VCaP (cell line): ENCODE results near the gene FOCAD.

Source experiments
- H3K27ac ChIP-seq: fragments of 450-650 bp; 2 replicates; pipeline ENCODE4 v1.5.1; 2017
- TF ChIP-seq, protein P1 (sequence below): fragments of 450-650 bp; conservative IDR thresholded peaks from 2 replicates; pipeline ENCODE4 v1.5.1; 2017; ENCODE audit warnings: mild to moderate bottlenecking, moderate library complexity

The FOCAD gene

GRCh38 chr9:20698782-20699181 is 14.7 kb downstream of the FOCAD start:
- H3K27ac ChIP-seq = peak overlapping the region; percentile 33
- TF ChIP-seq, protein P1, sequence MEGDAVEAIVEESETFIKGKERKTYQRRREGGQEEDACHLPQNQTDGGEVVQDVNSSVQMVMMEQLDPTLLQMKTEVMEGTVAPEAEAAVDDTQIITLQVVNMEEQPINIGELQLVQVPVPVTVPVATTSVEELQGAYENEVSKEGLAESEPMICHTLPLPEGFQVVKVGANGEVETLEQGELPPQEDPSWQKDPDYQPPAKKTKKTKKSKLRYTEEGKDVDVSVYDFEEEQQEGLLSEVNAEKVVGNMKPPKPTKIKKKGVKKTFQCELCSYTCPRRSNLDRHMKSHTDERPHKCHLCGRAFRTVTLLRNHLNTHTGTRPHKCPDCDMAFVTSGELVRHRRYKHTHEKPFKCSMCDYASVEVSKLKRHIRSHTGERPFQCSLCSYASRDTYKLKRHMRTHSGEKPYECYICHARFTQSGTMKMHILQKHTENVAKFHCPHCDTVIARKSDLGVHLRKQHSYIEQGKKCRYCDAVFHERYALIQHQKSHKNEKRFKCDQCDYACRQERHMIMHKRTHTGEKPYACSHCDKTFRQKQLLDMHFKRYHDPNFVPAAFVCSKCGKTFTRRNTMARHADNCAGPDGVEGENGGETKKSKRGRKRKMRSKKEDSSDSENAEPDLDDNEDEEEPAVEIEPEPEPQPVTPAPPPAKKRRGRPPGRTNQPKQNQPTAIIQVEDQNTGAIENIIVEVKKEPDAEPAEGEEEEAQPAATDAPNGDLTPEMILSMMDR = no peak

DNA sequence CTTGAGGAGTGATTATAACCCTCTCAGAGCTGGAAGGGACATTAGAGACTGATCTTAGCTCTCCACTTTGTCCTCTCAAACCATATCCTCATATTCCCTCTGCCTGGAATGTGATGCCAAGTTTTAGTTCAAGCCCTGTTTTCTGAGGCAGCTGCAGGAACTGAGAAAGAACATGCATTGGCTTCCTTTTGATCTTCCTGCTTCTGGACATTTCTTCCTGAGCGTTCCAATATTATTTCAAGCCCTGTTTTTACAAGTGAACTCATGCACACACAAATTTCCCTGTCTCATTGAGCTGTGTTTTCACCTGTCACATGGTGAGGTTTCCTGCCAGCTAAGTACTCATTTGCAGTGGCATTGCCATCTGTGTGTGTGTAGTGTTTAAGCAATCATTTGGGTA is 17.0 kb downstream of the FOCAD start:
- H3K27ac ChIP-seq = peak overlapping the region; percentile 81
- TF ChIP-seq, protein P1 = no peak

DNA sequence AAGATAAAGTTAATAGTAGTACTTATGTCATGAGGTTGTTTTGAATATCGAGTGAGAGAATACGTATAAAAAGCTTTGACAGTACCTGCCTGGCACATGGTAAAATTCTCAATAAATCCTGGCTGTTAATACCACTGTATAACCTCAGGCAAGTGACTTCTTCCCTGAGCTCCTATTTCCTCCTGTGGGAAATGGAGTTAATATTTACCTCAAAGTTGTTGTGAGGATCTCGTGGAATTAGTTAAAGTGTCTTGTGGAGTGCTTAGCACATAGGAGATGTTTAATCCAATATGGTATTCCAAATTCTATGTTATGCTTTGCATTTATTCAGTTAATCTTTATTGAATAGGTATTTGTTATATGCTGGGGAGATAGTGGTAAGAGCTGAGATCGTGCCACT is 18.5 kb downstream of the FOCAD start:
- TF ChIP-seq, protein P1 = no peak
- peak overlapping the region; percentile 81 for H3K27ac ChIP-seq

- TF ChIP-seq, protein P1 = no peak
- H3K27ac ChIP-seq = peak overlapping the region; percentile 81
Observed at GRCh38 chr9:20703146-20703545, 19.1 kb downstream of the FOCAD start.

DNA sequence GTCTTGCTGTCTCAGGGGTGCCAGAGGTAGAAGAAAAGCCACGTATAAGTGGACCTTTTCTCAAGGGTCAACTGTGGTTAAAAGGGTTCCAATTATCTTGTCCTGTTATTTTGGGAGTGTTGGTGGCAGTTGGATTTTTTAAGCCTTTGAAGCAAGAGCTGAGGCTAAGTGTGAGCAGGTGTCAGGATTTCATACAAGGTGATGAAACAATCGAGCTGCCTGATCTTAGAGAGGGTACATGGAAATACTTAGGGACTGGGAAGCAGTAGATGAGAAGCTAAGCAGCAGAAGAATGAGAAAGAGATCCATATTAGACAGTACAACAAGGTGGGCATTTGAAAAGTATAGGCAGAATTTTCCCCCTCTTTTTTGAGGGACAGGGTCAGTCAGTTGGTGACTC is 23.6 kb downstream of the FOCAD start:
- H3K27ac ChIP-seq = no peak overlapping the region
- TF ChIP-seq, protein P1 = no peak

DNA sequence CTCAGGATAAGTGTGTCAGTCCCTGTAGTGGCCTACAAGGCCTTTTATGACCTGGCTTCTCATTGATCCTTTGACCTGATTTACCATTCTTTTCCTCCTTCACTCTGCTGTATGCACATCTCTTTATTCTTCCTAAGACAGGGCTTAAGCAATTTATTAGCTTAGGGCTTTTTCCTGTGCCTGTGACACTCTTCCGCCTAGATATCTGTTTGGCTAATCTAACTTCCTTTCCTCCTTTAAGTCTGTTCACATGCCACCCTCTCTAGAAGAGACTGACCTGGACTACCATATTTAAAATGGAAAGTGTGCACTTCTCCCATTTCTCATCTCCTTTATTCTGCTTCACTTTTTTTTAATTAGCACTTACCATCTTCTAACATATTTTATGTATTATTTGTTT is 29.1 kb downstream of the FOCAD start:
- TF ChIP-seq, protein P1 = no peak

GRCh38 chr9:20714442-20715415 is 30.7 kb downstream of the FOCAD start:
- TF ChIP-seq, protein P1 = no peak
- H3K27ac ChIP-seq = no peak overlapping the region

More for the DNA sequence above, 29.1 kb downstream of the FOCAD start:
- H3K27ac ChIP-seq = no peak overlapping the region
